Activated T-cell treated with anti-CD3 and anti-CD28 coated beads, Interleukin-2, amount 50 U/mL, for 72 hours (primary cell): Measurements from ENCODE around the gene NHLH2. TPM values are rescaled to one million over a fixed set of nuclear protein-coding genes. Genes with fewer than 3 reads are reported as not detected.

Experiments
- ATAC-seq, 2 donors: fragments of 150-1000 bp; cut with Tn5 transposase; replicated peaks in 1 of 2; 2 replicates each; pipeline ENCODE4 v1.10.0; 2021; ENCODE audit warnings: moderate library complexity in 2 of 2, mild to moderate bottlenecking in 1 of 2
- DNase-seq, 2 donors: peaks; one replicate each; pipeline ENCODE4 v3.0.0; 2021 to 2022; ENCODE audit warnings: mixed read lengths in 1 of 2
- H3K27ac Mint-ChIP-seq: one replicate; pipeline ENCODE4 v1.8.0; 2022; ENCODE audit warnings: mild to moderate bottlenecking, moderate library complexity, mixed read lengths
- H3K27me3 Mint-ChIP-seq: one replicate; pipeline ENCODE4 v1.8.0; 2022; ENCODE audit warnings: low read depth, mixed read lengths
- H3K36me3 Mint-ChIP-seq, 2 donors: one replicate each; pipeline ENCODE4 v1.8.0; 2022; ENCODE audit warnings: mixed read lengths in 2 of 2, mild to moderate bottlenecking in 1 of 2; ENCODE audit not compliant: insufficient read depth in 2 of 2
- H3K4me1 Mint-ChIP-seq: one replicate; pipeline ENCODE4 v1.8.0; 2022; ENCODE audit warnings: low read depth, mixed read lengths
- H3K4me3 Mint-ChIP-seq, 2 donors: one replicate each; pipeline ENCODE4 v1.8.0; 2022; ENCODE audit warnings: mild to moderate bottlenecking in 2 of 2, mixed read lengths in 2 of 2, moderate library complexity in 2 of 2
- H3K9me3 Mint-ChIP-seq, 2 donors: one replicate each; pipeline ENCODE4 v1.8.0; 2022; ENCODE audit warnings: mixed read lengths in 2 of 2
- total RNA-seq, 2 donors: library from RNA; stranded (reverse); gene quantifications; one replicate each; pipeline ENCODE4 v1.2.3, GENCODE V29; 2022

The NHLH2 gene
- total RNA-seq, 2 donors from 2014 or later: 0.10 TPM; not detected in 1

DNA sequence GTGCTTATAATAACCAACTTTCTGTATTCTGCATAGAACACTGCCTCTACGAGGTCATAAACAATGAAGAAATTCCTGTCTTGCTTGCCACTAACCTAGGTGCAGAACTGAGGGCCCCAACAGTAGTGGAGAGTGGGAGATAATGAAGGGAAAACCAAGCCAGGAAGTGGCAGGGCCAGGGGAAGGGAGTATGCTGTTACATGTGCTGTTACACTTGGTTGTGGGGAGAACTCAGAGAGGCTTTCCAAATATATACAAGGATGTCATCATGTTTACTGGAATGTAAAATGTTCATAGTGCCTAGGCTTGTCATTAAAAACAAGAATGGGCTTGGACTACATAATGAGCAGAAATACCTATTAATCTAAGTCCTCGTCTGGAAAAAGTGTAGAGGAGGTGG is 31.1 kb downstream of the NHLH2 start:
- H3K36me3 Mint-ChIP-seq: no peaks in the 10 kb centered on the region
- peaks cover 23% of the 10 kb centered on the region for H3K27me3 Mint-ChIP-seq
- ATAC-seq (no peak), DNase-seq (no peak)
- no peak overlapping the region for H3K27ac Mint-ChIP-seq
- no peaks in the 10 kb centered on the region for H3K4me1 Mint-ChIP-seq
- no peaks in the 10 kb centered on the region for H3K9me3 Mint-ChIP-seq
- no peak overlapping the region for H3K4me3 Mint-ChIP-seq

GRCh38 chr1:115809076-115809475 is 31.9 kb downstream of the NHLH2 start:
- ATAC-seq (no peak), DNase-seq (no peak)
- Mint-ChIP-seq H3K36me3 (no peaks in the 10 kb centered on the region), H3K4me3 (no peak overlapping the region), H3K27me3 (peaks cover 23% of the 10 kb centered on the region), H3K4me1 (no peaks in the 10 kb centered on the region), H3K27ac (no peak overlapping the region), H3K9me3 (no peaks in the 10 kb centered on the region)

GRCh38 chr1:115807723-115808122 is 33.2 kb downstream of the NHLH2 start:
- DNase-seq (peak; percentile 46 to 66), ATAC-seq (peak; percentile 53 to 58)
- Mint-ChIP-seq H3K27me3 (peaks cover 13% of the 10 kb centered on the region), H3K36me3 (no peaks in the 10 kb centered on the region), H3K4me1 (no peaks in the 10 kb centered on the region), H3K27ac (no peak overlapping the region), H3K9me3 (no peaks in the 10 kb centered on the region), H3K4me3 (no peak overlapping the region)

DNA sequence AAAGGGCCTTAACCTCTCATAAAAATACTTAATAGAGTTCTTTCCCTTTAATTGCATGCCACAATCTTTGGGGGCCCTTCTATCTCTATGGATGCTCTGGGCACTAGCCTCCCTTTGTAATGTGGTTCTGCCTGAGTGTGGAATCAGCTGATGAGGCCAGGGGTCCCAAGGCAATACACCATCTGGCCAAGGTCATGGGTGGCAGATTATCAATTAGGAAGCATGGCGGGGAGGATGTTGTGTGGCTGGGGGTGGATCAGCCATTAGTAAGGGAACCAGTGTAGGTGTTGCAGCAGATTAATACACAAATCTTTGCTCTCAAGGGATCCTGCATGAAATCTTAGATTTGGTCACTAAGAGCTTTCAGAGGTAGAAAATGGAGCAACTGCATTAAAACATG is 35.3 kb downstream of the NHLH2 start:
- H3K36me3 Mint-ChIP-seq: no peaks in the 10 kb centered on the region
- no peak for ATAC-seq
- H3K27me3 Mint-ChIP-seq: peaks cover 13% of the 10 kb centered on the region
- no peaks in the 10 kb centered on the region for H3K9me3 Mint-ChIP-seq
- no peak overlapping the region for H3K27ac Mint-ChIP-seq
- H3K4me3 Mint-ChIP-seq: no peak overlapping the region
- H3K4me1 Mint-ChIP-seq: no peaks in the 10 kb centered on the region
- DNase-seq: no peak

- H3K4me3 Mint-ChIP-seq: no peak overlapping the region
- no peak for DNase-seq
- no peaks in the 10 kb centered on the region for H3K9me3 Mint-ChIP-seq
- H3K27ac Mint-ChIP-seq: no peak overlapping the region
- no peaks in the 10 kb centered on the region for H3K36me3 Mint-ChIP-seq
- no peak for ATAC-seq
- H3K4me1 Mint-ChIP-seq: no peaks in the 10 kb centered on the region
- H3K27me3 Mint-ChIP-seq: peaks cover 10% of the 10 kb centered on the region
These were observed 38.5 kb downstream of the NHLH2 start for GRCh38 chr1:115802416-115802815.

DNA sequence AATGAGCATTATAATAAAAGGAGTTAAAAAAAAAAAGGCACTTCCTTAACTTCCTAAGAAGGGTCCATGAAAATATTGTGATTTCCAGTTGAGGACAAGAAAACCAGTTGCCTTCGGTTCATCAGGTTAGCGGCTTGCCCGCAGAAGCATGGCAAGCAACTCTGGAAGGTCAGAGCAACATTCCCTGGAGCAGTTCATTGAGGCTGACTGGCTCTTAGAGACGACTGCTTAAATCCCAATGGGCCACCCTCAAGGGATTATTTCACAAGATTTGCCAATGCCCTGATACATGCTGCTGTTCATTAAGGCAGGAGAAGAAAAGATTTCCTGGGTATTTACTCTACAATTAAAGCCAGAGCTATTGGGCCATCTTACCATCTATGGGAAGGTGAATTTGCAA is 43.4 kb downstream of the NHLH2 start:
- Mint-ChIP-seq H3K27ac (no peak overlapping the region), H3K4me1 (no peaks in the 10 kb centered on the region), H3K4me3 (no peak overlapping the region), H3K36me3 (no peaks in the 10 kb centered on the region), H3K27me3 (peaks cover 29% of the 10 kb centered on the region), H3K9me3 (no peaks in the 10 kb centered on the region)
- ATAC-seq: no peak
- no peak for DNase-seq

DNA sequence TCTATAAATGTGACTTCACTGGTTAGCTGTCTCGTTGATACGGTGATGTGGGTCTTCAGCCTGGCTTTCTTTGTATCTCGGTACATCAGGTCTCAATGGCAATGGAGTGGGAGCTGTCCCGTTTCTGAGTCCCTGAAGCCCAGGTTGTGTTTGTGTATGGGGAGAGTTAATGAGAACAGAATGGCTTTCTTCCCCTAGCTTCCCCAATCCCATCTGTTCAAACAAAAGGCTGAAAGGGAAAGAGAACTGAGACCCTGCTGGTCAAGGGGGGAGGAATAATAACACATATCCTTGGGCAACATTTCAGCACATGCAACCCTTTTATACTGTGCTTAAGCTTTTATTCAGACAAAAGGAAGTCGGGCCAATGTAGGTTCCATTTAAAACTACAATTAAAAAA is 44.0 kb downstream of the NHLH2 start:
- ATAC-seq: no peak
- Mint-ChIP-seq H3K4me1 (no peaks in the 10 kb centered on the region), H3K36me3 (no peaks in the 10 kb centered on the region), H3K27me3 (peaks cover 33% of the 10 kb centered on the region), H3K27ac (no peak overlapping the region), H3K4me3 (no peak overlapping the region), H3K9me3 (no peaks in the 10 kb centered on the region)
- no peak for DNase-seq

GRCh38 chr1:115796036-115796435 is 44.9 kb downstream of the NHLH2 start:
- DNase-seq: no peak
- Mint-ChIP-seq H3K36me3 (no peaks in the 10 kb centered on the region), H3K4me3 (no peak overlapping the region), H3K27me3 (peaks cover 33% of the 10 kb centered on the region), H3K4me1 (no peaks in the 10 kb centered on the region), H3K9me3 (no peaks in the 10 kb centered on the region), H3K27ac (no peak overlapping the region)
- no peak for ATAC-seq

GRCh38 chr1:115794976-115795639 is 45.8 kb downstream of the NHLH2 start:
- ATAC-seq: no peak
- peaks cover 37% of the 10 kb centered on the region for H3K27me3 Mint-ChIP-seq

GRCh38 chr1:115793162-115793561 is 47.8 kb downstream of the NHLH2 start:
- H3K27ac Mint-ChIP-seq: no peak overlapping the region
- no peak overlapping the region for H3K4me3 Mint-ChIP-seq
- H3K36me3 Mint-ChIP-seq: no peaks in the 10 kb centered on the region
- ATAC-seq (no peak), DNase-seq (no peak)
- H3K27me3 Mint-ChIP-seq: peaks cover 41% of the 10 kb centered on the region
- no peaks in the 10 kb centered on the region for H3K4me1 Mint-ChIP-seq
- no peaks in the 10 kb centered on the region for H3K9me3 Mint-ChIP-seq

More at GRCh38 chr1:115794976-115795639, 45.8 kb downstream of the NHLH2 start:
- Mint-ChIP-seq H3K4me3 (no peak overlapping the region), H3K36me3 (no peaks in the 10 kb centered on the region), H3K9me3 (no peaks in the 10 kb centered on the region), H3K27ac (no peak overlapping the region), H3K4me1 (no peaks in the 10 kb centered on the region)
- no peak for DNase-seq

- Mint-ChIP-seq H3K27me3 (peaks cover 41% of the 10 kb centered on the region), H3K36me3 (peaks cover 0 to under 1% of the 10 kb centered on the region in 2 donors), H3K4me3 (no peak overlapping the region), H3K27ac (no peak overlapping the region), H3K4me1 (no peaks in the 10 kb centered on the region), H3K9me3 (no peaks in the 10 kb centered on the region)
- DNase-seq (no peak), ATAC-seq (no peak)
These were observed 49.1 kb downstream of the NHLH2 start for GRCh38 chr1:115791816-115792215.

DNA sequence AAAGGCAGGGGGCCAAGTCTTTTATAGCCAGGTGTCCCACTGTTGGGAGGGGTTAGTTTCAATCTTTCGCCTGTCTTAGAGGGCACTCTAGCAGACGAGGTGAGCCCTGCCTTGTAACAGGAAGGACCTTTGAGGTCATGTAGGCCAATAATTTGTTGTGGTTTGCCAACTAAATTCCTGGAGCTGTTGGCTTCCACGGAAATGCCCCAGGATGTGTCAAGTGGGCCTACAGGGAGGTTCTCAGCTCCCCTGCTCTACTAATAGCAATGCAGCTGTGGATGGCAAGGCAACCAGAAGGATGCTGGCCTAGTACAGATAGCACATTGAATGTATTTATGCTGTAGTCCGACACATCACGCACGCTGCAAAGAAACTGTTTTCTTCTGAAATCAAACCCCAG is 50.1 kb downstream of the NHLH2 start:
- Mint-ChIP-seq H3K27ac (no peak overlapping the region), H3K27me3 (peaks cover 41% of the 10 kb centered on the region), H3K36me3 (peaks cover 0 to 1% of the 10 kb centered on the region in 2 donors), H3K4me3 (no peak overlapping the region), H3K9me3 (no peaks in the 10 kb centered on the region), H3K4me1 (no peaks in the 10 kb centered on the region)
- DNase-seq: no peak
- ATAC-seq: no peak

GRCh38 chr1:115790356-115790755 is 50.6 kb downstream of the NHLH2 start:
- Mint-ChIP-seq H3K27ac (no peak overlapping the region), H3K36me3 (peaks cover 0 to 1% of the 10 kb centered on the region in 2 donors), H3K27me3 (peaks cover 39% of the 10 kb centered on the region), H3K9me3 (no peaks in the 10 kb centered on the region), H3K4me1 (no peaks in the 10 kb centered on the region), H3K4me3 (no peak overlapping the region)
- ATAC-seq: no peak
- no peak for DNase-seq
